ENCODE data around the gene RAD51B.

The RAD51B gene

DNA sequence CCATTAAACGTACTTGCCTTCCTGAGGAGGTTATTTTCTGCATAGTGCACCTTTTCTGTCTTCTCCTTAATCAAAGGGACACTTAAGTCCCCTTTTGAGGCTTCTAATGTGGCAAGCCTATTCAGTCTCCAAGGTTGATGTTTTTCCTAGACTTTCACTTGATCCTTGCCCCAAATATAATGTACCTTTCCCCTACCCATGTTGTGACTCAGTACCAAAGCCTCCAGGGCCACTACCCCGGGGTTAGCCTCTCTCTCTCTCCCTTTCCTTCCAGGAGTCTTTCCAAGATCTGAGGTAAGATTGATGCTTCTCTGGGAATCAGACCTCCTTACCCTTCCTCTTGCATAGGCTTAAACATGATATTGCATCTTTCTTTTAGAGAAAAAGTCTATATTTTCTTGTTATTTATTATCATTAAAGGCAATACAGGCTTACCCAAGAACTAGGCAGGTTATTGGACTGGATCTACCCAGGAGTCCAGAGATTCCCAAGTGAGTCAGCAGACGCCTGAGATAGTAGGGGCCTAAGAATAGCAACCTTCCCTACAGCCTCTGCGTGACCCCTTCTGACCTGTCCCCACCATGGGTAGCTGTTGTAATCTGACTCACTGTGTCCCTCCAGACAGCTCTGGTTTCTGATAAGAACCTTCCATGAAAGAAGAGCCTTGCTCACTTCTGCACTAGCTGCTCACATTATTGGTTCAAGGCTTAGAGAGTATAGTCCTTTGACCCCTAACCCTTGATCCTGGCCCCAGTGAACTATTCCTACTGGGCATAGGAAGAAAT is 800.4 kb downstream of the RAD51B start:
- no peak for DNase-seq (ENCODE audit: low read depth)

DNA sequence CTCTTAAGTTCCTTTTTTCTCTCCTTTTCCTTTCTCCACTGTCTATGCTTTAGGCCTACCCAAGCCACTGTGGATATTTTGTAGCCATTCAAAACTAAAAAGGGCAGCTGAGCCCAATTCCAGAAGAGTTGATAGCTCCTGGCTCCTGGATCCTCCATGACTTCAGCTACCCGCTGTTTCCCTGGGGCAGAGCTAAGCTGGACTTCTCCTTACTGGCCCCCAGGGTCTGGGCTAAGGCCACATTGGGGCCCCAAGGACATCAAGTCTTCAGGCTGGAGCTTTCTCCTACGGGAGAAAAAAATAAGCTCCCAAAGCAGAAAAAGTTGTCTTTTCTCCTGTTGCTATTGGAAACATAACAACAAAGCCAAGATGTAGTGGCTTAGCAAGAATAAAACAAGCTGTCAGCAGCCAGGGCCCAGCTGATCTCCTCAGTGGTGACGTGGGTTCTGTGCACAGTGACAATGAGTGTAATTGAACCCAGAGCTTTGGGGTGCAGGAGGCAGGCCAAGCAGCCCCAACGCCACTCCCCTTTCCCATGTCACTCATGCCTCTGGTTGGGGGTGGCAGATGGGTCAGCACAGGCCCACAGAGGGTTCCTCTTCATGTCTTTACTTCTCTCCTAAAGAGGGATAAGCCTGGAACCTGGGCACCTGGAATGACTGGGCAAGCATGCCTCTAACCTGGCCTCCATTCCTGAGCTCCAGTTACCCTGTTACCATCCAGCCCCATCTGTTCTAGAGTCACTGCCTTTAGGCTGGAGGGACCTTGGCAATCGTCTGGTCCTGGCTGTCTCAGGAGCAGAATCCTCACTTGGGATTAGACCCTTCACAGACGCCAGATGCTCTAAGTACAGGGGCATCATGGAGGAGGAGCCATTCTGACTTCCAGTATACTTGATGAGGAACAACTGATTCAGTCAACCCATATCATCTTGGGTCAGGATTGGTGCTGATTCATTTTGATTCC is 802.1 kb downstream of the RAD51B start:
- peak; percentile 65 for DNase-seq (ENCODE audit: low read depth)

DNA sequence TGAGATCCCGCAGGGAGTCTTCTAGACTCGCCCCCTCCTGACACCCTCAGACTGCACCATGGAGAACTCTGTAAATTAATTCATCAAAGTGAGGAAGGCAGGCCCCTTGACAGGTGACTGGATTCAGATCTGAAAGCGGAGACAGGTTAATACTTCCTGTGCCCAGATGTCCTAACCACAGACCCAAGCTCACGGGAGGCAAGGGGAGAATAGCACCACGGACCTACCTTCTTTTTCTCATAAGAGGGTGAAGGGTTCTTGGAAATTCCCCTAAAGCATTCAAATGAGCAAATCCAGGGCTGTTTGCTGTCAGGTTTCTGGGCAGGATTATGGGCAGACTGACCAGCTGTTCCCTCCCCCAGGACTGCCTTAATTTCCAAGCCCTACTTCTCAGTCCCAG is 803.3 kb downstream of the RAD51B start:
- DNase-seq (ENCODE audit: low read depth) = no peak

DNA sequence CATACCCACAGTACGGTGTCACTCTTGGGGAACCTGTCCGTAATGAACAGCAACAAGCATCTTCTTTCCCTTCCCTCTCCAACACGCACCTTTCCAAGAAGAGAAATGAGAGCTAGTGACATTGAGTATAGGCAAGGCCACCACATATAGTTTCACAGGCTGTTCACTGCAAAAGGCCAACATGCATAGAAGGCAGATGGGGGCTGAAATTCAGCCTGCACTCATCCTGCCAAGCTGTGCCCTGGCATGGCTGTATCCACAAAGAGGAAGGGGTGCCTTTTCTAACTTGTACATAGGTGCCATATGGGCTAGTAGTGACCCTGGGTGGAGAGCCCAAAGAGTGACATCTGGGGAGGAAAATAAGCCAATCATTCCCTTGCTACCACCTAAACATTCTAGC is 803.7 kb downstream of the RAD51B start:
- DNase-seq (ENCODE audit: low read depth) = no peak

DNA sequence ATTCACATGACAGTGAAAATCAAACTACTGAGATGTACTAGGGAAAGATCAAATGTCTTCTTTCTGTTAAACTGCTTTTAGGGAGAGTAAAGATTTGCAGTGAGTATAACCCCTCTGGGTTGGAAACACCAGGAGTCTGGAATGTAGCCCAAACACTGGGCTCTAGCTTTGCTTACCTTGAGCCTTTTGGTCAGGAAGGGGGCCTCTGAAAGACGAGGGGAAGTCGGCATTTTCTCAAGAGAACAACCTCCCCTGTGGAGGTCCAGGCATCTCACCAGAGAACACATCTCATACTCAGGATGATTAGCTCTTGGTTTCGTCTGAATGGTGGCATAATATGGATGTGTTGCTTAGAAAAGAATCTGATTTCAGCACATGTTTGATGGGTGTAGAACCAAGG is 804.2 kb downstream of the RAD51B start:
- DNase-seq (ENCODE audit: low read depth) = no peak

DNA sequence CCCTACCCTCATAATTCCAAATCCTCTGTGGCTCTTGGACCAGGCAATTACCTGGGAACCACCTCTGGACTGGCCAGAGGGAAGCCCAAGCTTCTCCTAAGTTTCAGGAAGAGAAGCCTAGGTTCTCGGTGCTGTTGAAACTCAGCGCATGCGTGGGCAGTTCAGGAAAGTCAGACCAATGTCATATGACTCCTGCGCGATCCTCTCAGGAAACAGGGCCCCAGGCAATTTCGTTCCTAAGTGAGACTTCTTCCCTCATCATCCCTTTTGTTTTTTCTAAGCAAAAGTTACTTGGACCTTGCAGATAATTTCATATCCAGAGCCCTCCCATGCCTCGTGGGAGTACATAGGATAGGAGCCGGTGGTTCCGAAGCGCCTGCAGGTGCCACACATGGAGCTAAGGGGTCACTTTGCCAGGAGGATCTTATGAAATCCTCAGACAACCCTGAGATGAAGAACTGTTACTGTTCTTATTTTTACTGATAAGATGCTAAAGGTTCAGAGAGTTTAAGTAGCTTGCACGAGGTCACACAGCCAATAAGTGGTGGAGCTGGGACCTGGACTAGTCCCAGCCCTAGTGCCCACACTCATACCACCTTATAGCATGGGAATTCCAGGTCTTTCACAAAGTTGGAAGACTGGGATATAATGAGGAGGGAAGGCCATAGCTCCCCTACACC is 805.1 kb downstream of the RAD51B start:
- no peak for DNase-seq (ENCODE audit: low read depth)

DNA sequence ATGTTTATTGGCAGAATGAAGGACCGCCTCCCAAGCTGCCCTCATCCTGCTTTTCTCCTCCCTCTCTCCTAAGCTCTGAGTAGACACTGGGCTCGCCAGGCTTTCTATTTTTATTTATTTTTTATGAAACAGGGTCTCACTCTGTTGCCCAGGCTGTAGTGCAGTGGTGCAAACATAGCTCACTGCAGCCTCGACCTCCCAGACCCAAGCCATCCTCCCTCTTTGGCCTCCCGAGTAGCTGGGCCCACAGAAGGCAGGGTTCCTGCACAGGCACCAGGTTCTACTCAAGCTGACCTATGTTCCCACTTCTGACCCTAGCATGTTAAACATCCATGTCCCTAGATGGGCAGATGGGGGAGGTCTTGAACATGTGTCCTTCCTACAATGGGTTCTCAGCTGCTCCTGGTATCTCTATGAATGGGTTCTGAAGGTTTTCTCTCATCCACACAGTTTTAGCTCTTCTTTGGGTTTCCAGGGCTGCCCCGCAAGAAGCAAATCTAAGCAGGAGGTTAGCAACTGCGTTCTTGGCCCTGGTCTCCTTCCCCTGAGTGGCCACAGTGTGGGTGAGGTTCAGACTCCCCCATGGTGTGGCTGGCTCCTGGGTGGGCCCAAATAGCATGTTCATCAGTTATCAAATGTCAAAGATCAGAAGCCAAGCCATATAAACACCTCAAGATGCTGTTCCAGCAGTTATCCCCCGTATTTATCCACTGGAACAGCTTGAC is 805.9 kb downstream of the RAD51B start:
- DNase-seq (ENCODE audit: low read depth) = no peak

DNA sequence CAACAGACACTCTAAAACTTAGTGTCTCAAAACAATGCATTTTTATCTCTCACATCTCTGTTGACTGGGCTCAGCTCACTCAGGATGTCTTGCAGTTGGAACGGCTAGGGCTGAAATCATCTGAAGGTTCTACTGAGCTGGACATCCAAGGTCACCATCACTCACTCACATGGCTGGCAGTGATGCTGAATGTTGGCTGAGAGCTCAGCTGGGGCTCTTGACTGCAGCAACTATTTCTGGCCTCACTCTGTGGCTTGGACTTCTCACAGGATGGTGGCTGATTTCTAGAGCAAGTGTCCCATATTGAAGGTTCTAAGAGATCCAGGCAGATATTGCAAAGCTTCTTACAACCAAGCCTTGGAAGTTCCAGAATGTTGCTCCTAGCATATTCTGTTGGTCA is 806.8 kb downstream of the RAD51B start:
- no peak for DNase-seq (ENCODE audit: low read depth)

DNA sequence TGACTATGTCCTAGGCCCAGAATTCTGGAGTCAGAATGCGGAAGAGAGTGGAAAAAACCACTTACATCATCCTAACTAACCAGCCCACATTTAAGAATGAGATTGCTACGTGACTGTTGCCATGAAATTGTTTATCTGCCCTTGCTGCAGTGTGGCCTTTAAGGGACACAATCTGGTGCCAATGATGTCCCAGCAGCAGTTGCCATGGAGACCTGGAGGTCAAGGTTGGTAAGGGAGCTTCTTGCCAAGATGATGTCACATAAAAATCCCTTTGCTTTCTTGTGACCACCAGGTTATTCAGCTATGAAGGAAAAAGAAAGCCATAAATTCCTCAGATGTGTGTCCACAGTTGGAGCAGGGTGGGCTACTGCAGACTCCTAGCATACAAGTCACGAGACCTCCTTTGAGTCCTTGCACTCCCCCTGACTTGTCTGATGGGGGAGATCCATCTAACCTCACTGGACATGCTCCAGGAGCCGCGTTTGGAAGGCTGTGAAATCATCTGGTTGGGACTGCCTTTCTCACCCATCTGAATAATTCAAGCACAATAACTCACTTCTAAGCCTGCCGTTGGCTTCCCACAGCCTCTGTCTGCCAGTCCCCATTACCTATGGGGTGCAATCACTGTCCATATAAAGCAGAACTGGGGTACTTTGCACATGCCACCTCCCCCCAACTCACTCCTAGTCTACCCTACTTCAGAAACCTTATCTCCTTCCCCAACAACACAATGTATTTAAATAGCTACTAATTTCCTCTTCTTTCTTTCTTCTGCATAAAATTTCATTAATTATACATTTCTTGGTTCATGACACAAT is 807.7 kb downstream of the RAD51B start:
- no peak for DNase-seq (ENCODE audit: low read depth)

DNA sequence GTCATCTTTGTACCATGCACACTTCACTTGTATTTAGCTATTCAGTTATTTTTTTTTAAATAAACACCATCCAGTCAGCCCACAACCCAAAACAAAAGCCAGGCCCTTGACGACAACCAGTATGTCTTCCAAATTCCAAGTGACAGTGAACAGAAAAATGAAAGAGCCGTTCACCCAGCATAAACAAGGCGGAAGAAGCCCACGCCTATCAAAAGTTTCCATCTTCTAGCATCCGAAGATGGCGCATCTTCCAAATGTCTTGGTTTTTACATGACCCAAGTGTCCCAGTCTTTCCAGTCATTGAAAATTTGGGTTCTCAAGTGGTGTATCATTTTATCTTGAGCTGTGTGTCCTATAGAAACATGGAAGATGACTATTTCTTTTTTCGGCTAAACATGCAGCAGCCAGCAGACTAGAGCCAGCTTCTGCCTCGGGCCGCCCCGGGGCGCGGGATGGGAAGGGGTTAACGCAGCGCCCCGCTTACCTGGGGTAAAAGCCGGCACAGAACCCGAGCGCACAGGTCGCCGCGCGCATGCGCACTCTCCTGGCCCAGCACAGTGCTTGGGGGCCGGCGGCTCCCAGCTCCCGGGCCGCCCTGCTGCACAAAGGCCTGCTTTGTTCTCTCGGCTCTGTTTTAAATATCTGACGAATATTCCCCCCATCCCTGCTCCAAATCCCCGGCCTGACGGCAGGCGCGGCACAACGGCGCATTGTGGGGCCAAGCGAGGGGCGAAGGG is 808.5 kb downstream of the RAD51B start:
- no peak for DNase-seq (ENCODE audit: low read depth)

DNA sequence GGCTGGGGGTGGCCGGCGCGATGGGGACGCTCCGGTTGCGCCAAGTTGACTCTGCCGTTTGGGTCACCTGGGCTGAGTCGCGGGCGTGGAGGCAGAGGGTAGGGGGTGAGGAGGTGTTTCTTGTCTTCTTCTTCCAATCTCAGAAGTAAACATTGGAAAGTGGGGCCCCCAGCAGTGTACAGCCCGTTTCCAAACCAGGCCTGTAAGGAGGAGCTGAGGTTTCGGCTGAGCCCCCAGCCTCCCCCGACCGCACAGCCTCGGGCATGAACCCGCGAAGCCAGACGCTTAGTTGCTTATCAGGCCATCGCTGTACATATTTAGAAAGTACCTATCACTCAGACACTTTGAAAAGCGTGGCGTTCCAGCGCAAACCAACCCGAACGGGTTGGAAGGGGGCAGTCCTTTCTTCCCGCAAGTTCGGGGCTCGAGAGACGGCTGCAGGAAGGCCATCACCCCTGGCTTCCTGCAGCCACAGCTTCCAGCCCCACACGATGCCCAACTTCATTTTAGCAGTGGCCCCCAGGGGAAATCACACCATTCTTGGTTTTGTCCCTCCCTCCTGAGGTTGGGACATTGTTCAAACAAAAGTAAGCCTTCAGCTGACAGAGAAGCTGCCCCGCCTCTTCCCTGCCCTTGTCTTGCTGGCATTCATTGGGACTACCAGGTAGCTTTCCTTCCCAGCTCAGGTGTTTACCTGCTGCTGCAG is 809.2 kb downstream of the RAD51B start:
- no peak for DNase-seq (ENCODE audit: low read depth)

DNA sequence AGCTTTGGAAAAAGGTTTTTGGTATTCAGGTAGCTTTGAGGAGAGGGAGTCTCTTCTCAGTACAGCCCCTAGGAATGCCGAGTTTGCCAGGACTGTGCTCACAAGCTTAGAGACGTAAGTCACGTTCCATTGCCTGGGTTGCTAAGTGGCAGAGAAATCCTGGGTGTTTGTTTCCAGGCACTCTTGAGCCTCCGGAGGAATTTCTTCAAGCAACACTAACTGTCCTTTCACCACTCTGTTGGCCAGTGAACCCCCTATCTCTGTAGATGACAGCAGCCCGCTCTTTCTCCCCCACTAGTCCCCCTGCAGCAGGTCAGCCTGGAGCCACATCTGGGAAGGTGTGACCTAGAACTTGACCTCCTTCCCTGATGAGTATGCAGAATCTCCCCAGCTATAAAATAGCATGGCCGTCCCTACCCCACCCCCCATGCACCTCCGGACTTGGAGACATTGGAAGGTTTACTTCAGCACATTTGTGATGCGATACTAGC is 810.5 kb downstream of the RAD51B start:
- DNase-seq (ENCODE audit: low read depth) = no peak

DNA sequence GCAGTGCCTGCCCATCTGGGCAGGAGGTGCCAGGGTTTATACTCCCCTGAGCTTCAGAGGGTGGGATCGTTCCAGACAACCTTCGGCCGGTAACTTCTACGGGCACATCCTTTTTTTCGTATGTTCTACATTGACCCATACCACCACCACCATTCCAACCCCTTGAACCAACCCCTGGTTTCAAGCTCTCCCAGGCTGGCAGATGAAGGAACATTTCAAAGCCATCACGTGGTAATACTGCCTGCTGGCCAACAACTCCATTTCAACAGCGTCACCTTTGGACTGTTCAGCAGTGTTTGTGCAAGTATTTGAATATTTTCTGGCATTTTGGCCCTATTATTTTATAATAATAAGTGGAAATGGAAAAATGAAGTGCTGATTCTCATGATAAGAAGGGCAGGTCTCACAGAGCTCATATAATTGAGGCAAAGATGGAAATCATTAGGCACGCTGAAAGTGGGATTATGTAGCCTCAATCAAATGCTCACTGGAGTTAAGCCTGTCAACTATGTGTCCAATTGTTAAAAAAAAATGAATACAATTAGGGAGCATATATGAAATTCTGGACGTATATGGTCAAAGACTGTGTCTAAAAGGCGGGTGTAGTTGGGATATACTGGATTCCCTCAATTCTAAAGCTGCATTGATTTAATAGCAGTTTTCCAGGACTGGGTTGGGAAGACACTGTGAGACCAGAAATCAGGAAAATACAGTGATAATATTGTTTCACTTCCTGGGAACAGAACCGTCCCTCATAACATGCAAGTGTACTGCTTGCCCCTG is 811.2 kb downstream of the RAD51B start:
- DNase-seq (ENCODE audit: low read depth) = no peak

DNA sequence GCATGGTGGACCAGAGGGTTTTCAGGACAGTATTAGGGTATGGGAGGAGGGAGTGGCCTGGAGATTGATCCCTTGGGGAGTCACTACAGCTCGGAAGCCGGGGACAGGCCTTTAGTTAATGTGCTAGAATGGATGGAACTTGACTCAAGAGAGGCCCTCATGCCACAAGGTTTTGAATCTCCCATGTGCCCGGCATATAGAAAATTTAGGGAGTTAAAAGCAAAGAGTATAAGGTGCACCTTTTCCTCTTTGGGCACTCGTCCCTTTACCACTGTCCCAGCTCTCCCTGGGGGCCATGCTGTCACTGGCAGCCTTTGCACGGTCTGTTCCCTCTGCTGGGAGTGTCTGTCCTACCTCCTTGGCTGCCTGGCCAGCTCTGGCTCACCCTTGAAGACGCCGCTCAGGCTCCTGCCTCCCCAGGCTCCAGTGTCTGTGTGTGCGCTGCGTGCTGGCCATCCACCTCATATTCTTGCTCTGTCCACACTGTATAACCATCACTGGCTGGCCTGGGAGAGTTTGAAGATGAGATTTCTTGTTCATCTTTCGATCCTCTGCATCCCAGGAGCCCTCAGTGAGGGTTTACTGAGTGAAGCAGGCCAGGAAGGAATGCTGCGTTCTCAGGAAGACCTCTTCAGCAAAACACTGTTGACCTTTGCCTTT is 811.9 kb downstream of the RAD51B start:
- DNase-seq (ENCODE audit: low read depth) = no peak

DNA sequence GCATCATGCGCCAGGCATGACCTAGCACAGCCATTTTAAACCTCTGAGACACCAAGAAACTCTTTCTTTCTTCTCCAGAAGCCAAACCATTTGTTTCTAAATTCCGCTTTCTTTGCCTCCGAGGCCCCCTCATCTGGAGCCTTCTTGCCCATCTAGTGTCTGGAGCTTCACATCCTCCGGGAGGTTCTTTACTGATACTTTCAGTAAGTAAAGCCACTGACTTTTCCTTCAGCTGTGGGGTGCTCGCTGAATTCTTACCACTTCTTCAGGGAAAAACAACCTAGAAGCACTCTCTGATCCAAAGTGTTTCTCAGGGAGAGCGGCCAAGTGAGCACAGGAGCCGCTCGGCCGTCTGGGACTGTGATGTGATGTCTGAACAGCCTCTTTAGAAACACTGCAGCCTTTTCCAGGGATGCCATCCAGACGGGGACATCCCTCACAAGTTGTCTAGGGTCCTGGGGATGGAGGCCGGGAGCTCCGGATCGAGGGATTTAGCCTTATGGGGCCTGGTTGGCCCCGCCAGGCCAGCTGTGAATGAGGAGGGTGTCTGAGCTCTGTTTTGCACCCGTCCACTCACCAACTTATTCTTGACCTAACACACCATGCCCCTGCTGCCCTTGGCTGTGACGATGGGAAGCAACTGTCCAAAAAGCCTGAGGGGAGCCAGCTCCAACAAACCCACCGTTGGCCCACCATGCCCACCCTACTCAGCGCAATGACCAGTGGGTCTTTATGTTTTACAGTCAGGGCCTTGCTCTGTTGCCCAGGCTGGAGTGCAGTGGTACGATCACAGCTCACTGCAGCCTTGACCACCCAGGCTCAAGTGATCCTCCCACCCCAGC is 812.7 kb downstream of the RAD51B start:
- no peak for DNase-seq (ENCODE audit: low read depth)

DNA sequence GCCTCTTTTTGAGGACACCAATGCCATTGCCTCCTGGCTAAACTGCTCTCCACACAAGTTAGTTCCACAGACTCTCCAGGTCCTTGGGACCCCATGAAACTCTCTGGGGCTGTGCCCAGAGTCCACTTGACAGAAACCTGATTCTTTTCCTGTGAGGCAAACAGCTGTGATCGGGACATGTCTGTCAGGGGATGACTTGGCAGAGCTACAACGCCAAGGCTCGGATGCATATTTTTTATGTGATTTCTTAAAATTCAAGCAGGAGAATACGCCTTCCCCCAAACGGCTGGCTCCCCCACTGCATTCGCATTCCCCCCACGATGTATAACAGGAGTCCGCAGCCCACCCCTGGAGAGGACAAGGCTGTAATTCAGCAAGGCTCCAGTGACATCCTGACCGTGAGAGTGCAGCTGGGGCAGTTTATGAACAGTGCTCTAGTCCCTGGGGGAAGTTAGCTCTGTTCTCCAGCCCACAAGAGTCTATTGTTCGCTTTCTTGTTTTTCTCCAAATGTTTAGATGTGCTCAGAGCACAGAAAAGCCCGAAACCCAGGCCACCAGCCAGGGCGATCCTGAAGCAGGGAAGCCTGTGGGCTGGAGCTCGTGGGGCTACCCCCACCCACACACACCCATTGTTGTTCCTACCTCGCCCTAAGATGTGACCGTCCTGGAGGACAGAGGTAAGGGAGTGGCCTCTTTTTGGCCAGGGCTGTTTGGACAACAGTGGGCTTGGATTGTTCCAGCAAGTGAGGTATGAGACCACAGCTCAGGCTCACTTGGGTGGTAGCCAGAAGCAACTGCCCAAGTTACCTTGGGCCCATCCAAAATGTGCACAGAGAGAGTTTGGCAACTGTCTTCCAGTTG is 813.8 kb downstream of the RAD51B start:
- DNase-seq (ENCODE audit: low read depth) = no peak
